ENCODE data around the gene RERE.

- TF ChIP-seq CTCF (conservative IDR thresholded peaks at IDR 0.05) (no peak), ZFX (IDR thresholded peaks at IDR 0.05) (no peak)
Measured at GRCh38 chr1:8701794-8702471, 115.5 kb downstream of the RERE start.

Data from C4-2B (cell line).